Prostate gland (tissue), 2 donors: ENCODE data around the gene PLEKHM3. TPM values are rescaled to one million over a fixed set of nuclear protein-coding genes. Genes with fewer than 3 reads are reported as not detected.
"Not testable (repeated sequence)": the region's sequence is repeated elsewhere in the genome, so short reads cannot be mapped to it uniquely, and the experiment has no call there.

Experiments
- DNase-seq: peaks from one replicate; pipeline ENCODE4 v3.0.0-alpha.2; 2019; ENCODE audit warnings: low spot score
- H3K27ac ChIP-seq, 2 donors: fragments of 200-600 bp; sonication (generic); 2 replicates each; pipeline ENCODE4 v1.5.1; 2017 to 2019
- H3K27me3 ChIP-seq: fragments of 200-600 bp; sonication (generic); replicated peaks from 2 replicates; pipeline ENCODE4 v1.5.1; 2019; ENCODE audit not compliant: insufficient read depth
- H3K36me3 ChIP-seq, 2 donors: fragments of 200-600 bp; sonication (generic); 1 replicate in 1 of 2; 2 replicates in 1 of 2; pipeline versions ENCODE4 v1.5.1 to v1.8.1; 2017 to 2019
- H3K4me1 ChIP-seq: fragments of 200-600 bp; sonication (generic); replicated peaks from 2 replicates; pipeline ENCODE4 v1.5.1; 2019
- H3K4me3 ChIP-seq, 2 donors: fragments of 200-600 bp; sonication (generic); 2 replicates each; pipeline ENCODE4 v1.5.1; 2017 to 2019
- H3K9me3 ChIP-seq: fragments of 200-600 bp; sonication (generic); 2 replicates; pipeline ENCODE4 v1.5.1; 2017
- POLR2A ChIP-seq: fragments of 450-650 bp; IDR thresholded peaks from one replicate; pipeline ENCODE4 v1.6.1; 2016; ENCODE audit warnings: antibody characterized with exemption, mild to moderate bottlenecking
- POLR2AphosphoS5 ChIP-seq: sonication (generic); formaldehyde crosslinking; IDR thresholded peaks from one replicate; pipeline ENCODE4 v1.6.1; 2017; ENCODE audit warnings: antibody characterized with exemption
- WGBS: methylation state at CpG from one replicate; pipeline ENCODE4 v1.1.5; 2018; 5-methylcytosine and 5-hydroxymethylcytosine counted together
- intact Hi-C: fragments of 100-400 bp; cut with DNase I; formaldehyde crosslinking; loops from one replicate; pipeline ENCODE4 v1.14.2; 2022
- total RNA-seq, 2 donors: library from RNA; depleted of rRNA; stranded (reverse); fragments of >200 nt; gene quantifications; one replicate each; pipeline ENCODE4 v1.1.0, GENCODE V29; 2016
- TF ChIP-seq, protein P1 (sequence below), 4 experiments: fragments of 200-600 bp in 2 of 4; fragments of 450-650 bp in 2 of 4; sonication (generic) in 2 of 4; IDR thresholded peaks; 1 replicate in 3 of 4; 2 replicates in 1 of 4; pipeline ENCODE4 v1.5.1; 2016 to 2019; ENCODE audit warnings: antibody characterized with exemption in 4 of 4, mild to moderate bottlenecking in 2 of 4, moderate library complexity in 2 of 4

The PLEKHM3 gene
- total RNA-seq, 2 donors from 2014 or later: 17.0 to 28.6 TPM

DNA sequence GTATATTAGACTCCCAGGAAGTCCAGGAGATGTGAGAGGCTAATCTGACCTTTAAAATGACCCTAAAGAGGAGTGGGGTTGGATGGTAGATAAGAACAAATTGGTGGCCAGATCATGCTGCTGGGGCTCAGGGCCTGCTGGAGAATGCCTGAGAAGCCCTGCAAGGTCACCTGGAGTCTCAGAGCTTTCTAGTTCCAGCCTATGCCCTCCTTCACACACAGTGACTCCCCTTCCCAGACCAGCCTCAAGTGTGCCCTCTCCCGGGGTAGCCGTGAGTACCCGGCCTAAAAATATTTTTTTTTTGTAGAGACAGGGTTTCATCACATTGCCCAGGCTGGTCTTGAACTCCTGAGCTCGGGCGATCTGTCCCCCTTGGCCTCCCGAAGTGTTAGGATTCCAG is 211.4 kb downstream of the PLEKHM3 start:
- no peaks in the 10 kb centered on the region for H3K36me3 ChIP-seq
- DNase-seq: no peak
- no peak overlapping the region for H3K27ac ChIP-seq
- no peak overlapping the region for H3K4me3 ChIP-seq
- no peaks in the 10 kb centered on the region for H3K9me3 ChIP-seq
- no peaks in the 10 kb centered on the region for H3K27me3 ChIP-seq
- TF ChIP-seq POLR2AphosphoS5 (no peak), POLR2A (no peak)
- TF ChIP-seq, protein P1, sequence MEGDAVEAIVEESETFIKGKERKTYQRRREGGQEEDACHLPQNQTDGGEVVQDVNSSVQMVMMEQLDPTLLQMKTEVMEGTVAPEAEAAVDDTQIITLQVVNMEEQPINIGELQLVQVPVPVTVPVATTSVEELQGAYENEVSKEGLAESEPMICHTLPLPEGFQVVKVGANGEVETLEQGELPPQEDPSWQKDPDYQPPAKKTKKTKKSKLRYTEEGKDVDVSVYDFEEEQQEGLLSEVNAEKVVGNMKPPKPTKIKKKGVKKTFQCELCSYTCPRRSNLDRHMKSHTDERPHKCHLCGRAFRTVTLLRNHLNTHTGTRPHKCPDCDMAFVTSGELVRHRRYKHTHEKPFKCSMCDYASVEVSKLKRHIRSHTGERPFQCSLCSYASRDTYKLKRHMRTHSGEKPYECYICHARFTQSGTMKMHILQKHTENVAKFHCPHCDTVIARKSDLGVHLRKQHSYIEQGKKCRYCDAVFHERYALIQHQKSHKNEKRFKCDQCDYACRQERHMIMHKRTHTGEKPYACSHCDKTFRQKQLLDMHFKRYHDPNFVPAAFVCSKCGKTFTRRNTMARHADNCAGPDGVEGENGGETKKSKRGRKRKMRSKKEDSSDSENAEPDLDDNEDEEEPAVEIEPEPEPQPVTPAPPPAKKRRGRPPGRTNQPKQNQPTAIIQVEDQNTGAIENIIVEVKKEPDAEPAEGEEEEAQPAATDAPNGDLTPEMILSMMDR (IDR thresholded peaks at IDR 0.05): no peak
- intact Hi-C loops: no loop called here
- WGBS: 96% methylated on average over 6 of the region's 6 CpGs
- no peaks in the 10 kb centered on the region for H3K4me1 ChIP-seq

DNA sequence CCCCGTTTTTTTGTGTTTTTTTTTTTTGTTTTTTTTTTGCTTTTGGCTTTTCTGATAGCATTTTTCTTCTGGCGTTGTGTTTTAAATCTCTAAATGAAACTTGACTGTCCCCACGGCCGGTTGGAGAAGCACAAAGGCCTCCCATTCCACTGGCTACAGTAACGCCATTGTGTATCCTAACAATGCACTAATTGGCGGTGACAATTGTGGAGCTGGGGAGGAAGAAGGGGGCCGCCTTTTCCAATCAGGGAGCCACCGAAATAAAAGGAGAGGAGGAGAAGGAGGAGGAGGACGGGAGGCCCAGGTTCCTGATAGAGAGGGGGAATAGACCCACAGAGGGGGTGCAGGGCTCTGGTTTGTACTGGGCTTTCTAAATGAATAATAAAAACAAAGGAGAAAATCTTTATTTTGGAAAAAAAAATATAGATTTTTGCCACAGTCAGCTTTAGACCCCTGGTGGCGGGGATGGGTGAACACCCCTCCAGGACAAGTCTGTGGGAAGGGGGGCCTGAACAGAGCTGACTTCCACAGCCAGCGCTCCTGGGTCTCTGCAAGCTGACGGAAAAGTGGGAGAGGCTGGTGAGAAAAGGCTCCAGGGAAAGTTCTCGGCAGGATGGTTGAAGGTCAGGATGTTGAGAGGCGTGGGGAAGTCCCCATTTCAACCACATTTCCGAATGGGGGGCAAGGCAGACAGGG is 212.0 kb downstream of the PLEKHM3 start:
- no peak overlapping the region for H3K4me3 ChIP-seq
- DNase-seq: no peak
- H3K36me3 ChIP-seq: no peaks in the 10 kb centered on the region
- H3K27me3 ChIP-seq: no peaks in the 10 kb centered on the region
- TF ChIP-seq POLR2AphosphoS5 (no peak), POLR2A (no peak)
- TF ChIP-seq, protein P1 (IDR thresholded peaks at IDR 0.05): no peak
- H3K27ac ChIP-seq: no peak overlapping the region
- 81% methylated on average over 15 of the region's 15 CpGs for WGBS
- intact Hi-C loops: no loop called here
- H3K9me3 ChIP-seq: no peaks in the 10 kb centered on the region
- no peaks in the 10 kb centered on the region for H3K4me1 ChIP-seq

DNA sequence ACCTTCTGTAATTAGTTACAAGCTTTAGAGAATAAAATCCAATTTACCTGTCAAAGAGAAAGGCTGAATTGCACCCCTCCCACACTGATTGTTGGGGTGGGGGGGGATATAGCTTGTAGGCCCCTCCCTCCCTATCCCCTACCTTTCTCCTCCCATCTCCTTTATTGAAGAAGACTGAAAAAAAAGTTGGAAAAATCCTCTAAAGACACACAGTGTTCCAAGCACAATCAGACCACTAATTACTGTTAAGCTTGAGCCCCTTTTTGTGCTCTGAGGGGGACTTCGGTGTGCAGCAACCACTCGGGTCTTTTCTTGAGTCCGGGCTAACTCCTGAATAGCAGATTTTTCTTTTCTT is 212.6 kb downstream of the PLEKHM3 start:
- TF ChIP-seq POLR2A (no peak), POLR2AphosphoS5 (no peak)
- TF ChIP-seq, protein P1 (IDR thresholded peaks at IDR 0.05): no peak
- no peaks in the 10 kb centered on the region for H3K36me3 ChIP-seq
- no peak for DNase-seq
- H3K9me3 ChIP-seq: no peaks in the 10 kb centered on the region
- no peaks in the 10 kb centered on the region for H3K4me1 ChIP-seq
- no peaks in the 10 kb centered on the region for H3K27me3 ChIP-seq
- no peak overlapping the region for H3K27ac ChIP-seq
- intact Hi-C loops: no loop called here
- 69% methylated on average over 3 of the region's 3 CpGs for WGBS
- no peak overlapping the region for H3K4me3 ChIP-seq

DNA sequence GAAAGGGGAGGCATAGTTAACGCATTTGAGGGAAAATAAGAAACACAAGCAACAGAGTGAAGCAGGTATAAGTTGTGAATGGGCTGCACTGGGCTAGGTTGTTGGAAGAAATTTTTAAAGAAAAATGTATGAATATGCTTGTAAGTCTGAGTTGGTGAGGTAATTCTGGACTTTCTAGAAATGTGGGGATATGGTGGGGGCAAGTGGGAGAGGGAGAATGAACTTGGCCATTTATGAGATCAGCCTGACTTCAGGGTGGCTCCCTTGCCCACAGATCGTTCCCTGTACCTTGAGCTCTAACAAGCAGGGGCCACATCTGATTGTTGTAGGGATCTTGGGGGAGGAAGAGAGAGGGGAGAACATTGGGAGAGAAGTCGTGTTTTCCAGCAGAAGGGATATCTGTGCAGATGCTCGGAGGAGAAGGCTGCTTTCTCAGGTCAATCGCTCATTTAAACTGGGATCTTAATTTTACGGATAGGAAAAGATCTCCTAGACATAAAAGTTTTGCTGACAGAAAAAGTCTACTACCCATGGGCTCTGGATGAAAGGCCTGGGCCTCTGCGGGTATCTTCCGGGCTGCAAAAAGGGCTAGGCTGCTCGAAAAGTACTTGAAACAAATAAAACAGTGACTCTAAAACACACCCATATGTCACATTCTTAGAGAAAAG is 213.1 kb downstream of the PLEKHM3 start:
- Histone ChIP-seq H3K4me3 (no peak overlapping the region), H3K36me3 (no peaks in the 10 kb centered on the region), H3K27me3 (no peaks in the 10 kb centered on the region), H3K27ac (no peak overlapping the region), H3K4me1 (no peaks in the 10 kb centered on the region), H3K9me3 (no peaks in the 10 kb centered on the region)
- WGBS: 85% methylated on average over 9 of the region's 9 CpGs
- intact Hi-C loops: no loop called here
- TF ChIP-seq POLR2A (no peak), POLR2AphosphoS5 (no peak)
- TF ChIP-seq, protein P1 (IDR thresholded peaks at IDR 0.05): no peak
- DNase-seq: no peak

DNA sequence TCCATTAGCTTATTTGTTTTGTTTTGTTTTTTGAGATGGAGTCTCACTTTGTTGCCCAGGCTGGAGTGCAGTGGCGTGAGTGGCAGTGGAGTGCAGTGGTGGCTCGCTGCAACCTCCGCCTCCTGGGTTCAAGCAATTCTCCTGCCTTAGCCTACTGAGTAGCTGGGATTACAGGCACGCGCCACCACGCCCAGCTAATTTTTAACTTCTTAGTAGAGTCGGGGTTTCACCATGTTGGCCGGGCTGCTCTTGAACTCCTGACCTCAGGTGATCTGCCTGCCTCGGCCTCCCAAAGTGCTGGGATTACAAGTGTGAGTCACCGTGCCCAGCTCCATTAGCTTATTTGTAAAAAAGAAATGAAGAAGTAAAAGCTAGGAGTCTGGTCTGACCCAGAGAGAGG is 213.7 kb downstream of the PLEKHM3 start:
- WGBS: 93% methylated on average over 10 of the region's 10 CpGs
- H3K27me3 ChIP-seq, intact Hi-C loops, H3K36me3 ChIP-seq, DNase-seq, H3K4me3 ChIP-seq, H3K4me1 ChIP-seq, H3K27ac ChIP-seq, H3K9me3 ChIP-seq: not testable (repeated sequence)
